ENCODE data around the gene GAB2.
"Not testable (repeated sequence)": the region's sequence is repeated elsewhere in the genome, so short reads cannot be mapped to it uniquely, and the experiment has no call there.

The GAB2 gene

DNA sequence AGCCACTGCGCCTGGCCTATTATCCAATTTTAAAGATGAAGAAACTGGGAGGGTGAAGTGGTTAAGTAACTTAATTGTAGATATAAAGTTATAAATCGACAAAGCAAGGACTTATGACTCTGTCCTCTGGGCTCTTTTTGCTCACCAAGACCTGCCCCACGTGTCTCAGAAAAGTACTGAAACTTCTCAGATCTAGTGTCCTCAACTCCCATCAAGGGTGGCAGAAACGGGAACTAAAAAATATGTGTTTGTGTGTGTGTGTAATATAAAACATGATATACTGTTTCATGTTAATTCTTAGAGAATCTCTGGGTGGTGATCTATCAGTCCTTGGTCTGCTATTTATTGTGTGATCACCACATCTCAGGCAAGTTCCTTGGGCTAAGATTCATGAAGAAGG, 104.9 kb downstream of the GAB2 start:
- no peak for DNase-seq (ENCODE audit: low read depth)

DNA sequence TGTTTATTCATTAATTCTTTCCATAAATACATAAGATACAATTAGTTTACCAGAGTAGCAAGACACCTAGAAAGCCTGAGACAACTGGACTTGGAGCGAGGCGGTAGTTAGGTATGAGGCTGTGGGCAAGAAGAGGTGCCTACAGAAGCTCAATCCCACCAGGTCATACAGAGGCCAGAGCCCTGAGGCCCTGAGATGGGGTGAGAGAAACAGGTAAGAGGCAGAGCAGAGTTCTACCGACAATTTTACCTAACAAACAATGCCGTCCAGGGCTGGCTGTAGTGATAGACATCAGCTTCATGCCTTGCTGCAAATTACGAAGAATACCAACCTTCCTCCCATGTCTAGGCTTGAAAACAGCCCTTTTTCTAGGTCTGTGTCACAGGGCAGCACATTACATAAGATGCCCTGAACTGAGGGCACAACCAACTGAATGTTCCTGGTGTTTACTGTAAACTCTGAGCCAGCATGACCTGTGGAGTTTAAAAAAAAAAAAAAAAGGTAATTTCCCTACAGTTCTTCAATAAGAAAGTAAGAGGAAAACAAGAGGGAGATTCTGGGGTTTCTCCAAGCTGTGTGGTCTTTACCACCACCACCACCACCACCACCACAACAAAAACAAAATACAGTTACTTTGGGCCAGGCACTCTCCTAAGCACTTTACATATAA, 105.8 kb downstream of the GAB2 start:
- DNase-seq (ENCODE audit: low read depth), result no peak

DNA sequence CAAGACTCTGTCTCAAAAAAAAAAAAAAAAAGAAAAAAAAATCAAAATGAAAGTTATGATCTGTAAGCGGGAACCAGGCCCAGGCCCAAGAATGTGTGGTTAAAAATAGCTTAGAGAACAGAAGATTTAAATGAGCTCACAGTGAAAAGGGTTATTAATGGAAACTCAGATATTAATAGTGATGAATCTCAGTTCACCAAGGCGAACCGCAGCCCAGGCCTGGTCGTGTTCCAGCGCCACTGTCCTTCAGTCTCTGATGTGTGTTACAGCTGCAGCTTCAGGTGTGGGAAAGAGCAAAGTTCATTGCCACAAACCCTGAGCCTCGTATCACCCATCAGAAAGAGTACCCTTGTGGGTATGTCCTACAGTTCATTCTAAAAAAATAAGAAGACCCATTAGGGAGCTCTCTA, 107.1 kb downstream of the GAB2 start:
- DNase-seq (ENCODE audit: low read depth), result no peak

DNA sequence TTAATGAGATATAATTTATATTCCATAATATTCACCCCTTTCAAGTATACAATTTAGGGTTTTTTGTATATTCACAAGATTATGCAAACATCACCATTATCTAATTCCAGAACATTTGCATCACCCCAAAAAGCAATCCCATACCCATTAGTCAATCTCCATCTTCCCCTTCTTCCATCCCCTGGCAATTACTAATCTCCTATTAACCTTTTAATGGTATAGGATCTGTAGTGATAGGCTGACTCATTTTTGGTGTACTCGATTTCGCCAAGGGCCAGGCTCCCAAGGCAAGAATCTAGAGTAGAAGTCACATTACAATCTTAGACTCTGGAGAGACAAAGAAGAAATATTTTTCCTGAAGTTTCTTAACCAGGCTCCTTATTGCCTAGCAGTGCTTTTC, 113.4 kb downstream of the GAB2 start:
- no peak for DNase-seq (ENCODE audit: low read depth)

GRCh38 chr11:78300108-78300839, 117.3 kb downstream of the GAB2 start:
- no peak for DNase-seq (ENCODE audit: low read depth)

- no peak for DNase-seq (ENCODE audit: low read depth)
Measured at GRCh38 chr11:78299000-78299710, 118.5 kb downstream of the GAB2 start.

GRCh38 chr11:78298291-78298771, 119.3 kb downstream of the GAB2 start:
- no peak for DNase-seq (ENCODE audit: low read depth)

GRCh38 chr11:78295991-78296930, 121.4 kb downstream of the GAB2 start:
- DNase-seq (ENCODE audit: low read depth), result no peak

- no peak for DNase-seq (ENCODE audit: low read depth)
Measured at GRCh38 chr11:78295347-78295746, 122.3 kb downstream of the GAB2 start.

GRCh38 chr11:78294100-78294499, 123.5 kb downstream of the GAB2 start:
- DNase-seq (ENCODE audit: low read depth), result not testable (repeated sequence)

DNA sequence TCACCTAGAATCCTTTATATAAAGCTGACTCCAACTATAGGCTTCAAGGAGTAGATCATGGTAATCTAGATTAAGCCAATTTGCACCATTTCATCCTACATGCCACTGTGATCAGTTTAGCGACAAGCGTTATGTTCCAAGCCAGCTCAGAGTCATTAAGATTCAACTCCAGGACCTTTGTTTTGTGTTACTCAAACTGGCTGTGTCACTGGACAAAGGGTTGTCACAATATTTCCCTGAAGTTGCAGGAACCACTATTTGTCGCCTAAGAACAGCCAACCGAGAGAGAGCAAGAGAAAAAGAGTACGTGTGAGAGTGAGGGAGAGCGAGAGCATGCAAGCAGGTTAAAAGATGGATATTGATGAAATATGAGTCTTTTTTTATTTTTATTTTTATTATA, 124.1 kb downstream of the GAB2 start:
- DNase-seq (ENCODE audit: low read depth), result no peak

- no peak for DNase-seq (ENCODE audit: low read depth)
Measured at GRCh38 chr11:78292109-78292803, 125.4 kb downstream of the GAB2 start.

DNA sequence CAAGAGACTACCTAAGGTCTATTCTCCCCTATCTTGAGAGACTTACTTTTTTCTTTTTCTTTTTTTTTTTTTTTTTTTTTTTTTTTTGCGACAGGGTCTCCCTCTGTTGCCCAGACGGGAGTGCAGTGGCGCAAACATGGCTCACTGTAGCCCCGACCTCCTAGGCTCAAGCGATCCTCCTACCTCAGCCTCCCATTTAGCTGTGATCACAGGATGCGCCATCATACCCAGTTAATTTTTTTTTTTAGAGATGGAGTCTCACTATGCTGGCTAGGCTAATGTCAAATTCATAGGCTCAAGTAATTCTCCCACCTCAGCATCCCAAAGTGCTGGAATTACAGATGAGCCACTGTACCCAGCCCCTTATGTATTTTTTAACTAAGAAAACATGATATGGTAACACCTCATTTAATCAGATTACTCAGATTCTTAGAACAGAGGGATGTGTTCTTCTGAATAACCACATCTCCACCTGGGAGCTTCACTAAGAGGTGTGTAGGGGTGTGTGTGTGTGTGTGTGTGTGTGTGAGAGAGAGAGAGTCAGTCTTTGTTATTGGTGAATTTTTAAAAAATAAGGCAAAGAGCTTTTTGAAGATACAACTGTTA, 126.0 kb downstream of the GAB2 start:
- DNase-seq (ENCODE audit: low read depth), result no peak

- DNase-seq (ENCODE audit: low read depth), result no peak
Measured at GRCh38 chr11:78290293-78291176, 127.1 kb downstream of the GAB2 start.

- no peak for DNase-seq (ENCODE audit: low read depth)
Measured at GRCh38 chr11:78289552-78290292, 127.9 kb downstream of the GAB2 start.

DNA sequence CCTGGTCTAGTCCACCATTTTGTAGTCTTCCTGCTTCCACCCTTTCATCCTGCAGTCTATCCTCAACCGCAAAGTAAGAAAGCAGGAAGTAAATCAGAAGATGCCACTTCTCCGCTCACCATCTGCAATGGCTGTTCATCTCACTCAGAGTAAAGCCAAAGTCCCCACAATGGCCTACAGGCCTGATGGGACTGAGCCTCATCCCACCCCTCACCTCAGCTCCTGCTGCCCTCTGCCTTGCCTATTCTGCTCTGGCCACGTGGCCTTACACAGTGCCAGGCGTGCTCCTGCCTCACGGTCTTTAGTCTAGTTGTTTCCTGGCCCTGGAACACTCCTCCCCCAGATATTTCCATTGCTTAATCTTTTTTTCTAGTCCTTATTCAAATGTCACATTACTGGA, 133.4 kb downstream of the GAB2 start:
- DNase-seq (ENCODE audit: low read depth), result no peak

DNA sequence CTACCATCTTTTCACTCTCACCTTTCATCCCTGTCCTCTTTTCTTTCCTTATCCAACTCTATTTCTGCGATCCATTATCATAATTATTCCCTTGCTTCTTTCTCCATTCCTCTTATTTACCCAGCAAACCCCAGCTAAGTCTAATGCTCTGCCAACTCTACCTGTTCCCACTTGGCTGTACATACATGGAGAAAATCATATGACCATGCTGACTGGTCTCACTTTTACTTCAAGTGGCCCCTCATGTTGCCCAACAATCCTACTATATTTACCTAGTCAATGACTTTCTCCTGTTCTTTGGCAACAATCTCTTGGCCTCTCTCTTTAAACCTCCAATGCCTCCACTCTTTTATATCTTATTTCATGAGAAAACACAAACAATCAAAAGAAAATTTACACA, 134.8 kb downstream of the GAB2 start:
- DNase-seq (ENCODE audit: low read depth), result no peak

DNA sequence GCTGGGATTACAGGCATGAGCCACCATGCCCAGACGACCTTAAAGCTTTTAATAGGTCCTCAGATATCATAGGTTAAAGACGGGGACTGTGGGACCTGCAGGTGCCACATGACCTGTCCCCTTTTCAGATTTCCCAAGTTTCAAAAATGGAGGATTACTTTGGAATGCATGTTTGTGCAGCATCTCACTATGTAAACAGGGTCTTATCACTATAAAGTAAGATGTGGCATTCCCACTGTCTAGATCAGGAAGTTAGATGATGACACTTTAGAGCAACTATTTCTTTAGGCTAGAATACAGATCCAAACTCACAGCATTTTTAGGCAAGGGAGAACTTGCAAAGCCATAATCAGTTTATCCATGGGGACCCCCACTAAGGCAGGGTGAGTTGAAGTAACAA, 136.1 kb downstream of the GAB2 start:
- DNase-seq (ENCODE audit: low read depth), result no peak
